ENCODE results near the gene SETD6. TPM values are rescaled to one million over a fixed set of nuclear protein-coding genes. Genes with fewer than 3 reads are reported as not detected.

The SETD6 gene
- total and polyA plus RNA-seq, 2 donors from 2014 or later: 13.7 to 25.0 TPM

Other genes starting within 250 kb of the SETD6 start
- gene PRSS54, start 220.5 kb upstream of the SETD6 start, total RNA-seq: not detected
- gene PRSS54, start 220.5 kb upstream of the SETD6 start, polyA plus RNA-seq (ENCODE audit: insufficient read depth, low read depth, low replicate concordance): not detected
- gene GINS3, start 123.0 kb upstream of the SETD6 start, total RNA-seq: 2.6 TPM
- 2.4 TPM for gene GINS3, start 123.0 kb upstream of the SETD6 start, polyA plus RNA-seq (ENCODE audit: insufficient read depth, low read depth, low replicate concordance)
- gene NDRG4, start 15.4 kb upstream of the SETD6 start, total RNA-seq: 5.7 TPM
- 1.7 TPM for gene NDRG4, start 15.4 kb upstream of the SETD6 start, polyA plus RNA-seq (ENCODE audit: insufficient read depth, low read depth, low replicate concordance)
- 147 TPM for gene CNOT1, start 114.3 kb downstream of the SETD6 start, total RNA-seq
- gene CNOT1, start 114.3 kb downstream of the SETD6 start, polyA plus RNA-seq (ENCODE audit: insufficient read depth, low read depth, low replicate concordance): 54.8 TPM
- gene SLC38A7, start 169.3 kb downstream of the SETD6 start, total RNA-seq: 22.7 TPM
- gene SLC38A7, start 169.3 kb downstream of the SETD6 start, polyA plus RNA-seq (ENCODE audit: insufficient read depth, low read depth, low replicate concordance): 8.2 TPM
- 81.4 TPM for gene GOT2, start 218.8 kb downstream of the SETD6 start, total RNA-seq
- gene GOT2, start 218.8 kb downstream of the SETD6 start, polyA plus RNA-seq (ENCODE audit: insufficient read depth, low read depth, low replicate concordance): 160 TPM